T follicular helper cell (primary cell): ENCODE results near the gene TXNDC17.
"Not testable (repeated sequence)": the region's sequence is repeated elsewhere in the genome, so short reads cannot be mapped to it uniquely, and the experiment has no call there.

ENCODE experiments used
- DNase-seq: peaks from one replicate; pipeline ENCODE4 v3.0.0-alpha.2; 2020; ENCODE audit warnings: low read depth

TXNDC17 gene

DNA sequence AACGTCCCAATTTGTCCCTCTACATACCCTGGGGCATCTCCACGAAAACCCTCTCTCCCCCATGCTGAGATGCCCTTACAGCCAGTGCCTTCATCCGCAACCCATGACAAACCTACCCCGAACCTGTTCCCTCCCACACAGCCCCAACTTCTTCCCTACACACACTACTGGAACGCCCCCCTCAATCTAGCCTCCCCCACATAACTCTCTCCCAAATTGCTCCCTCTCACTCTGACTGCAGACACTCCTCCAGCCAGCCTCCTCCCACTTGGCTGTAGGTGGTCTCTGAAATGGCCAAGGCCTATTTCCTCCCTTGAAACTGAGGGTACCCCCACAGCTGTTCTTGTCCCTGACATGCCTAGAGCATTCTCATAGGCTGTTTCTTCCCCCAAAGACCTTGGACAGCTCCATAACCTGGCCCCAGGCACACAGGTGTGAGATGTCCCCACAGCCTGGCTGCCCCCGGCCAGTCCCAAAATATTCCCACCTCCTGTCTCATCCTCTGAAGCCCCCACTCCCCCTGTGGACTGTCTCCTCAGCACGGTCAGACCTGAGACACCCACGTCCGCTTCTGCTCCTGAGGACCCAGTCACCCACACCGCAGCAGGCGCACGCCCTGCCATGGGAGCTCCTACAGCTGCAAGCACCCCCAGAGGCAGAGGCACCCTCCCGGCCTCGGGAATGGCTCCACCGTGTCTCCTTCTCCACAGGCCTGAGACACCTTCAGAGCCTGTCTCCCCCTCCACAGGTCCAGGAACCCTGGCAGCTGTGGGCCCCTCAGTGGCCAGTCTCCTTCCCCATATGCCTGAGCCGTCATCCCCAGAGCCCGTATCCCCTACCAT lies 4.0 kb upstream of the TXNDC17 start:
- DNase-seq = no peak

DNA sequence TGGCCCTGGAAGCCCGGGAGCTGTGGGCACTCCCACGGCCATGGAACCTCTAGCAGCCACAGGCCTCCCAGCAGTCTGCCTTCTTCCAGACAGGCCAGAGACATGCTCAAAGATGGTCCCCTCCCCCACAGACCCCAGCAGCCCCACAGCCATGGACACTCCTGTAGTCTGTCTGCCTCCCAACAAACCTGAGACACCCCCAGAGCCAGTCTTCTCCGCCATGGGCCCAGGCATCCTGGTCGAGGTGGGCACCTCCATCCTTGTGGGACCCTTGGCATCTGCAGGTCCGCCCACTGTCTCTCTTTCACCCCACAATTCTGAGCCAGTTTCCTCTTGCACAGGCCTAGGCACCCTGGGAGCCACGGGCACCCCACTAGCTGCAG lies 3.4 kb upstream of the TXNDC17 start:
- no peak for DNase-seq

DNA sequence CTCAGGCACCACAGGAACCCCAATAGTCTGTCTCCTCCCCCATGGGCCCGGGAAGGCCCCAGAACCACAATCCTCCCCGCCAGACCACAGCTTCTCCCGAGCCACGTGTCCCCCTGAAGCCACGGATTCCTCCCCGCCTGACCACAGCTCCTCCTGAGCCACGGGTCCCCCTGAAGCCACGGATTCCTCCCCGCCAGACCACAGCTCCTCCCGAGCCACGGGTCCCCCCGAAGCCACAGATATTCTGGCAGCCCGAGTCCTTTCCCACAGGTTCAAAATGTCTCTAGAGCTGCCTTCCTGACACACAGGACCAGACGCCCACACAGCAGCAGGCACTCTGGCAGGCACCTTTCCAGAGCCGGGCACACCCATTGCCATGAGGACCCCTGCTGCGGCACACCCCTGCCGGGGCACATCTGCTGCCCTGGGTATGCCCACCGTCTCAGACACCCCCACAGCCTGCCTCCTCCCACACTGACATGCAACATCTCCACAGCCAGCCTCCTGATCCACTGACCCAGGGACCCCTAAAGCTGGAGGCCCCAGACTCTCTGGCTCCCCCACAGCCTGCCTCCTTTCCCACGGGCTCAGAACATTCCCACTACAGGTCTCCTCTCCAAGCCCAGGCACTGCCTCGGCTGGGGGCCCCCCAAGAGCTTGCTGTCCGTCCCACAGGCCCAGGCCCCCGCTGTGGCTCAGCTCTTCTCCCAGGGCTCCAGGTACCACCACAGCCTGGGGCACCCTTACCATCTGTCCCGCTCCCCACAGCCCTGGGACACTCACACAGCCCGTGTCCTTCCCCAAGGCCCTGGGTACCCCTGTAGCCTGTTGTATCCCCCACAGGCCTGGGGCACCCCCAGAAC lies 2.6 kb upstream of the TXNDC17 start:
- DNase-seq = no peak

- DNase-seq = no peak
Measured at GRCh38 chr17:6639014-6639585, 1.8 kb upstream of the TXNDC17 start.

DNA sequence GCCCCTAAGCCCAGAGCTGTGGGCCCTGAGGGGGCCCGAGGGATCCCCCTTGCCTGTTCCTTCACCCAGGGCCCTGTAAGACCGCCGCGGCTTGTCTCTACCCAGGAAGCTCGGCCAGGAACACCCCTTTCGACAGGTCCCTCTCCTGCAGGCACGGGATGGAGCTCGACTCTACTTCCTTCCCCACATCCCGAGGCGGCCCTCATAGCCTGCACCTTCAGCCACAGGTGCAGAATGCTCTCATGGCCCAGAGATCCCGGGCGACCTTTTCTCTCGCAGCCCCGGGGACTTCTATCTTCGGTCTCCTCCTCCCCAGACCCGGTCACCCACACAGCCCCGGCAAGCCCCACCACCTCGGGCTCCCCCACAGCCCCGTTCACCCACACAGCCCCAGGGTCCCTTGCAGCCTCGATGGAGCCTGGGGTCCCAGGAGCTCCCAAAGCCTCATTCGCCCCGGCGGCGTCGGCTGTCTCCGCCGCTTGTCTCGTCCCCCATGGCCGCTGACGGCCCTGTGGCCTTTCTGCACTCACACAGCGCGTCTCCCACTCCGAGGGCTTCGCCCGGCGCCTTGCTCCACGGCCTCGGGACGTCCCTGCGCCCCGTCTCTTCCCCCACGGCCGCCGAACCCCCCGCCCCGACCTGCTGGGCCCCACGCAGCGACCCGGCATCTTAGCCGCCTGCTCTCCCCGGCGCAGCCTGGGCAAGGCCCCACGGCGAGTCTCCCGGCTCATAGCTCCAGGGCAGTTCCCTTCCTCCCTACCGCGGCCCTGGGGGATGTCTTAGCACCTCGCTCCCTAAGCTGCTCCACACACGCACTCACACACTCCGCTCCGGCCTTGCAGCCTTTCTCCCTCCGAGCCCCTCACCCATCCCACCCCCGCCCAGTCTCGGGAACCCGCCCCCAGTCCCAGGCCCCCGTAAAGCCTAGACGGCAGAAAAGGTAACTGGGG lies 999 bp upstream of the TXNDC17 start:
- DNase-seq = no peak

- no peak for DNase-seq
Measured at GRCh38 chr17:6641247-6641863, 495 bp downstream of the TXNDC17 start.

GRCh38 chr17:6642592-6642991 lies 1.7 kb downstream of the TXNDC17 start:
- DNase-seq = no peak

DNA sequence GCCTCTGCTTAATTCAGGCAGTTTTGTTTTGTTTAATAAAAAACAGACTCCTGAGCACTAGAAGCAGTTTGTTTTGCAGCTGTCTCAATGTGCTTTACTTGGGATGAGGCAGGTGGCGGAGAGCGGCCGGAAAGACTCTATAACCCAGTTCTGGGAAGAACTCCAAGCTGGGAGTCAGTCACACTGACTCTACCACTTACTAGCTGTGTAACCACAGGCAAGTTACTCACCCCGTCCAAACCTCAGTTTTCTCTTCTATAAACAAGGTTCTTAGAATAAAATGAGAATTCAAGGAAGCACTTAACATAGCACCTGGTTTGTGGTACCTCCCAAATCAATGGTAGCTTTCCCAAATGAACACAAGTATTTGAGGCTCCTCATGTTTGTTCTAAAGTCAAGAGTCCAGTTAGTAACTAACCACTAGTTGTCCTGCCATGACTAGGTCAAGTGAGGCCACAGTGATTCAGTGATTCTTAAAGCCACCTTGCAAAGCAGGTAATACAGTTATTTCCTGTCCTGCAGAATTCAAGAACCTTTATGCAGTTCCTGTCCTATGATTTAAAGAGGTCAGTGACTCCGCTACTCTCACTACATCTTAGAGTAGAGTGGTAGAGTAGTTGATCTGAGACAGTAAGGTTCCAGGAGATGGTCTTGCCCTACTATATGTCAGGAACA lies 2.7 kb downstream of the TXNDC17 start:
- DNase-seq = no peak

DNA sequence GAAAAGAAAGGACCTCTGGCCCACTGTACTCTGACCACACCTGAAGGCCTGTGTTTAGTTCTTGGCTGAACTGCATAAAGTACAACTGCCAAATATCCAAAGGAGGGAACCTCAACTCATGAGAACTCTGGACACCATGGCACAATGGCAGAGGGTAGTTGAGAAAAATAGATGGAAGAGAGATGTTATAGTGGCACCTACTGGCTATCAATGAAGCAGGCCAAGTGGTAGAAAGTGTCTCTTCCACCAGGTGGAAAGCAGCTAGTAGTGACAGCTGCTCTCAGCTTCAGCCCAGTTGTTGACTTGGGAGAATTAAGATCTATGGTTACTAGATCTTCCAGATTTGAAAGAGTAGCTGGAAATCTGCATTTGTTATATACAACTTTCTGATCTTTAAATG lies 7.3 kb downstream of the TXNDC17 start:
- no peak for DNase-seq

GRCh38 chr17:6651354-6651918 lies 10.6 kb downstream of the TXNDC17 start, which contains the start of the genes C17orf100 and MED31:
C17orf100 (plus strand) TSS chr17:6651762; CDS start chr17:6651914, 152 bp downstream.
MED31 (minus strand) TSS chr17:6651605; CDS start chr17:6651528, 77 bp downstream.
- peak; percentile 91 for DNase-seq

DNA sequence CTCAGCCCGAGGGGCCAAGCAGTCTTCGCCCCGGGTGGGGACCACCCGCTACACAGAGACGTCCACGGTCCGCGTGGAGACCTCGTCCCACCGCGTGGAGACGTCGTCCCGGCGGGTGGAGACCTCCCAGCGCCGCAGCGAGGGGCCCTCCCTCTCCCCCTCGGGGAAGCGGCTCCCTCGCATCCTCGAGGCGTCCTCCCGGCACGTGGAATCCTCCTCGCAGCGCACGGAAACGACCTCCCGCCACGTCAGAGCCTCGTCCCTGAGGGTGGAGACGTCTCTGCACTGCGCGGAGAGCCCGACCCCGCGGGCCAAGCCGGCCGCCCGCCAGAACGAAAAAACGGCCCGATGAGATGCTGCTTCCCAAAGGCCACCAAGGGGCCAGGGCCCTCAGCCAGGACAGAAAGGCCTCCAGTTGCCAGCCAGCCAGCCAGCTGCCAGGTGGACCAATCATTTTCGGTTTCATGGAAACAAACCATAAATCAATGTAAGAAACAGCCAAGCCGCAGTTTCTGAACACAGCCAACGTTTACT lies 11.1 kb downstream of the TXNDC17 start:
- no peak for DNase-seq

GRCh38 chr17:6654841-6655731 lies 14.2 kb downstream of the TXNDC17 start:
- DNase-seq = no peak

DNA sequence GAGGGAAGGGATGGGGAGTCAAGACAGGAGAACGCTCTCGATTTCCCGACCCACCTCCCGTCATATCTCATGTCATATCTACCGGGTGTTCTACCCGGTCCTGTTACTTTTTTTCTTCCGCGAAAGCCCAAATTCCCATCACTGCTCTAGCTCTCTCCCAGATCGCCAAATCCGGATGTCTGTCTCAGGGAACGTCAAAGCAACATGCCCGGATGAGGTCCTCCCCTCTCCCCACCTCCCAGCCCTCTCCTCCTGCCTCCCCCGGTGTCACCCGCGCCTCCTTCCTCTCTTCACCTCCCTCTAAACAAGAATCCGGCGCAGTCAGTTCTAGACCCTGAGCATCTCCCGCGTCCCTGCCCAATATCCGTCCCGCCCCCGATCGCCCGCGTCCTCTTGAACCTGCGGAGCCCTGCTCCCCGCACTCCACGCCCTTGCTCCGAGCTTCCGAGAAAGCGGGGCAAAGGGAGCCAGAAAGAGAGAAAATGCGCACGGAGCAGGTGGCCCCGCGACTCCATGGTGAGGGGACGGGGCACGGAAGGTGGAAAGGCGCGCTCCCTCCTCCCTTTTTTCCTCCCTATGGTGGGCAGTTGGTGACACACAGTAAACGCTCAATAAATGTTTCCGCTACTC lies 15.0 kb downstream of the TXNDC17 start:
- DNase-seq = not testable (repeated sequence)

DNA sequence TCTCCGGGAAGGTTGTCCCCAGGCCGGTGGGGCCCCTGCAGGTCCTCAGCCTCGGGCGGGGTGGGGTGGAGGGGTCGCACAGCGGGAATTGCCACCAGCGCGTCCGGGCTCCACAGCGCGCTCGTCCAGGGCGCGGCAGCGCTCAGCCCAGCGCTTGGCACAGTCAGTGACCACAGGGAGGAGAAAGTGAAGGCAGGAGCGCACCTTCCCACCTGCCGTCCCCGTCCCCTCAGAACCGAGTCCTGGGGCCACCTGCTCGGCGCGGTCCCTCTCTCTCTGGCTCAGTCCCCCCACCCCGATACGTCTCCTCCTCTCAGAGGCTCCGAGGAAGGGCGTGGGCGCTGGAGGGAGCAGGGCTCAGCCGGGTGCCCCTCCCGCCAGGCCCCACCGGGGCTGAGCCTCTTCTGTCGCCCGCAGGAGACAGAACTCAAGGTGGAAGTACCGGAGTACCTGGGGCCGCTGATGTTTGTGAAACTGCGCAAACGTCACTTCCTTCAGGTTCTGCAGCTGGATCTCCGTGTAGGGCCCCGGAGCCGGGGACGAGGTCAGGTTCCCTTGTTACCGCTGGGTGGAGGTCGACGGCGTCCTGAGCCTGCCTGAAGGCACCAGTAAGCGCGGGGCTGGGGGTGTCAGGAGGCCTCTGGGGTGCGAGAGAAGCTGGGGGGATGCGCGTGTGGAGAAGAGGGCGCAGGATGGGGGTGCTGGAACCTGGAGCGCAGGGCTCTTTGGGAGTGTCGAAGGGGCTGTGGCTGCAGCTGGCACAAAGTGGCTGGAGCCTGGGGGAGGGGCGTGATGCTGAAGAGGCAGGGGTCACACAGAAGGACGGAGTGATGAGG lies 16.2 kb downstream of the TXNDC17 start:
- DNase-seq = peak; percentile 46

GRCh38 chr17:6657633-6658287 lies 16.9 kb downstream of the TXNDC17 start:
- DNase-seq = no peak

- DNase-seq = not testable (repeated sequence)
Measured at GRCh38 chr17:6658411-6658810, 17.6 kb downstream of the TXNDC17 start.

DNA sequence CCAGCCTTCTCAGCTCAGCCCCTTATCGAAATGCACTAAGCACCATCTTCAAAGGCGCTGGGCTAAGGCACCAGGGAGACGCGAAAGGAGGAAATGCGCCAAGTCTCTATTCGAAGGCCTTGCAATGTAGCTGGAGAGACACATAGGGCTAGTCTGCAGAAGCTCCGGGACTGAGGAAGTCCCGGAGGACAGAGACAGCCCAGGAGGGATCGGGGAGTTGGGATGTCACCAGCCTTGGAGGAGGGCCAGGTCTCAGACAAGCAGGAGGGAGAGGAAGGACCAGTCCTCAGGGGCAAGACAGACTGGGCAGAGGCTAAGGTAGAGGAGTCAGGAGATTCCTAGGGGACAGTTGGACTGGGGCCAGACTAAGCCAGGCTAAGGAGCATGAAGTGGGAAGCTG lies 19.2 kb downstream of the TXNDC17 start:
- no peak for DNase-seq
